GM21447 (cell line): ENCODE results near the gene ERICH3.

ENCODE experiments used
- ATAC-seq: cut with Tn5 transposase; IDR thresholded peaks from one replicate; pipeline ENCODE4 v1.9.1; 2021; ENCODE audit not compliant: unreplicated experiment

ERICH3 gene

DNA sequence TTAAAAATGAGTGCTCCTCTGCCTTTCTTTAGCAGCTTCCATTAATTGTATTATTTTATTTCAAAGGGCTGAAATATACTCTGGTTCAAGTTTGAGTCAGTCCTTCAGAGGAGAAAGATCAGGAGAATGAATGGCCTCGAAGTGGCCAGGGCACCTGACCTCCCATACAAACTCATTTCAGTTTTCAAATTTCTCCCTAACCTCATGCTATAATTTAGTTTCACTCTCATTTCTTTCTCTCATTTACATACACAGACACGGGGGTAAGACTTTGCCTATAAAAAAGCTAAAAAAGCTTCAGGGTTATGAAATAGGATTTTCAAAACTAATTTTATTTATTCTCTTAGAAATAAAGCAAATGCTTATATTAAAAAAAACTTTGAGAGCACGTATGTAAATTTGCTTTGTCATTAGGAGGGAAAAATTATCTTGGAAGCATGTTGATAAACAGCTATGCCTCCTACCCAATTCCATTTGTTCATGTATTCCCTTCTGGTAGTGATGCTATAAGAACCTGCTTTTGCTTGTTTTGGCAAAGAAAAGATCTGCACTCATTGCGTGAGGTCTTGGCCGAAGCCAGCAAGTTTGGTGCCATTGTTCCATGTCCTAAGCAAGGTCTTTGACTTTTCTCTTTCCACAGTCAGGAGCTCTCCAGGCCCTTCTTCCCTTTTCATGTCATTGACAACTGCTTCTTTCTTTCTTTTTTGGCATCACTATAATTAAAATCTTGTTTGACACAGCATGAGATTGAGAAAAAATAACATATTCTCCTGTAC, 80.8 kb downstream of the ERICH3 start:
- no peak for ATAC-seq

- no peak for ATAC-seq
Measured at GRCh38 chr1:74591949-74592348, 81.6 kb downstream of the ERICH3 start.

- ATAC-seq: no peak
Measured at GRCh38 chr1:74590288-74590687, 83.3 kb downstream of the ERICH3 start.

DNA sequence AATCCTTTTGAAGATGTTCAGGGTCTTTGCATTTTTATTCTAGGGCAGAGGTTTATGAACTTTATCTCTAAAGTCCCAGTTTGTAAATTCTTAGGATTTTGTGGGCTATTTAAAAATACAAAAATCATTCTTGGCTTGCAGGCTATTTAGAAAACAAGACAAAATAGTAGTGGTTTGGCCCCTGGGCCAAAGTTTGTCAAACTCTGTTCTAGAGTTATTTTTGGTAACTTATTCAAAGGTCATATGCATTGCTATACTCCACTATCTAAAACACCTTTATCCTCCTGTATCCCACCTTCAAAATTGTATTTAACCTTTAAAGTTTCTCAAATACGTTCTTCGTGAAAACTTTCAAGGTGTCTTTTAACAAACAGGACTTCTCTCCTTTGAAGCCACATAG, 85.7 kb downstream of the ERICH3 start:
- ATAC-seq: no peak

- ATAC-seq: no peak
Measured at GRCh38 chr1:74586253-74586897, 87.2 kb downstream of the ERICH3 start.

- no peak for ATAC-seq
Measured at GRCh38 chr1:74584185-74584584, 89.4 kb downstream of the ERICH3 start.

DNA sequence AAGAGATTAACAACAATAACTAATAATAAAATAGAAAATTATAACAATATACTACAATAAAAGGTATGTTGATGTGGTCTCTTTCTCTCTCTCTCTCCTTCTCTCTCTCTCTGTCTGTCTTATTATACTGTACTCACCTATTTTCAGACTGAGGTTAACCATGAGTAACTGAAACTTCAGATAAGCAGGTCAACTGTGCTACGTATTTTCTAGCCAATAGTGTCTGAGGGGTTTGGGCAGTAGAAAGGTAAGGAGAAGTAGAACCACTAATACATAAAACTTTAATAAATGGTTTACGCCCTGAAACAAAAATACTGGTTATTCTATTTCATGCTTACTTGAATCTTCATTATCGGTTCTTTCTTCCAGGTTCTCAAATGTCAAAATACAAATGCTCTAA, 90.2 kb downstream of the ERICH3 start:
- no peak for ATAC-seq

- ATAC-seq: peak; percentile 98
Measured at GRCh38 chr1:74579425-74579824, 94.2 kb downstream of the ERICH3 start.

DNA sequence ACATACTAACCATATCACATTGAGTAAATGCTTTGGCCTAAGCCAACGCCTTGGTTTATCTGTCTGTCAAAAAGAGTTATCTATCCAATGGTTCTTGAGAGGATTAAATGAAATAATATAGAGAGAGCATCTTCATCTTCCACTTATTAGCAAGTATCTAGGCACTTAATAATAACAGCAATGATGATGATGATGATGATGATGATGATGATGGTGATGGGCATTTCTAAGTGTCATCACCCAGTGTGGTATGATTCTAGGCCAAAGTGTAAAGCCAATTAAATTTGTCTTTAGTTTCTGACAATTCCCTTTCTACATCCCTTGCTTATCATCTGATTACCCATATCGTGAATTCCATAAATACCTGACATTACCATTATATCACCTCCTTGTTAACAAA, 95.5 kb downstream of the ERICH3 start:
- no peak for ATAC-seq

GRCh38 chr1:74571891-74572290, 101.7 kb downstream of the ERICH3 start:
- ATAC-seq: no peak

GRCh38 chr1:74571493-74571800, 102.1 kb downstream of the ERICH3 start:
- ATAC-seq: no peak

GRCh38 chr1:74570797-74571492, 102.6 kb downstream of the ERICH3 start:
- ATAC-seq: no peak

GRCh38 chr1:74549932-74550331, 123.7 kb downstream of the ERICH3 start:
- no peak for ATAC-seq

DNA sequence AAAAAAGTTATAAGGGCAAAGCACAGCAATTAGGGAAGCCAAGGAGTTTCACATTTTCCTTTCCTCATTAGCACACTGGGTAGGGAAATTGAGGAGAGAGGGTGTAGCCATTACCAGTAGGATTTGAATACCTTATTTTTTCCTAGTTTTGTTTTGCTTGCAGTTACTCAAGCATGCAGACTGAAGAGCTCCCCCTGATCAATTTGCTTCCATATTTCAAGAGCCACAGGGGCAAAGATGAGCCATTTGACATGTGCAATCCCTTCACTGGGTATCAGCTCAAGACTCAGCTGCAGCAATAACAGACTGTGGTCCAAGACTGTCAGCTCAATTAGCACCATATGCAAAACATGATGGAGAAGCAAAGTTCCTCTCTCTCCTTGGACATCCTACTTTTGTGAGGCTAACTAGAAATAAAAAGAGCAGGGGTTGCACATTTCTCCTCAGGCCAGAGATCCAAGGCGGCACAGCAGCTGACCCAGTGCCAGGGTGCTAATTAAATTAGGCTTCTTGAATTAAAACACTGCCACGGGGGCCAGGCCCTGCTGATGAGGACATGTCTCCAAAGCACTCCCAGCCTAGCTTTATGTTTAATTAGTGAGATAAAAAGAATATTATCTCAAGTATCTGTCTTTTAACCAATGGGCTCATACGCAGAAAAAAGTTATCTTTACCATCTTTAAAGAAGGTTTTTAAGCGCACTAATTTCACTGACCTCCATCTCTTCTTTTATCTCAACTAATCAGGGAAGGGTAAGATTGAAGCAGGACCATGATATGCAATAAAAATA, 124.4 kb downstream of the ERICH3 start:
- no peak for ATAC-seq

DNA sequence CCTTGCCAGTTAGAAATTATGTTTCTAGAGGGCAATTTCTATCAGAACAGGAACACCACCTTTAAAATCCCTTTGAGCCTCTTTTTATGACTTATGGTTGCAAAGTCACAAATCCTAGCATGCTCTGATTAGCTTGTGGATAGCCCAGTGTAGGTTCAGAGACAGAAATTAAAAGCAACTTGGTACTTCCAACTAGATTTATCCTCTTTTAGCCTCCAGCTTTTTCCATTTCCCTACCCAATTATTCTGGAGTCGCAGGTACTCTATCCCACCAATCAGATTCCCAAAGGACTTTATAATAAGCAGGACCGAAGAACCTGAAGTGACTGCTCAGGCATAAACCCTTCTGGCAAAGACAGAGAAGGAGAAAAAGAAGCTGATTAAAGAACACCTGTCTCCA, 127.8 kb downstream of the ERICH3 start:
- ATAC-seq: no peak

DNA sequence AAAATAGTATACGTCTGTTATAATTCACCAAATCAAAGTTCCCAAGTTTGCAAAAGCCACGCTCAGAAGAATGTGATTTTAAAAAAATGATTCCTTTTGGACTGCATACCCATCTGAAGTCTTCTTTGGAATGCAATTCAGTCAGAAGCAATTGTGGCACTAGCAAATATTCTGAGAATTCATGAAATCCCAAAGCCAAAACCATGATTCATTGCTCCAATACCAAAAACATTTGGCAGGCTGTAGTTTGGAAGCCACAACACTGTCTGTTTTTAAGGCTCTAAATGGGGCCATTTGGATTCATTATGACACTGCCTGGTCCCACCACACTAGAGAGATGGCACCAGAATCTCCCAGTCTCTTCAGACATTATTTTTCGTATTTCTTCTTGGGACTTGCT, 139.4 kb downstream of the ERICH3 start:
- ATAC-seq: no peak

- ATAC-seq: no peak
Measured at GRCh38 chr1:74531796-74532195, 141.8 kb downstream of the ERICH3 start.

- ATAC-seq: no peak
Measured at GRCh38 chr1:74530892-74531291, 142.7 kb downstream of the ERICH3 start.

DNA sequence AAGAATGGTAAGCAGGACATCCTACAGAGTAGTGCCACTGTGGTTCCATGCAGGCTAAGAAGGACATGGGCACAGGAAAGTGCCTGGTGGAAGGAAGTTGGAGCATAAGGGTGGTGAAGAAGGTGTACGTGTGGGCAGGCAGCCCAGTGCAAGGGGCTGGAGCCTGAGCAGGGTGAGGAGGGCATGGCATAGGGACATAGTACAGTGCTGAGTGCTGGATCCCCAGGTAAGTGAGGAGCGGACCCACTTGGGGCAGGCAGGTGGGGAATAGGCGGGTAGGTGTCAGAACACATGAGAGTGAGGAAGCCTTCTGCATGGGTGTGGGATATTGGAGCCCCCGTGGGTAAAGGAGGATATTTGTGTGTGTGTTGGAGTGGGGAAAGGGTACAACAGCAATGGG, 145.5 kb downstream of the ERICH3 start:
- no peak for ATAC-seq

- no peak for ATAC-seq
Measured at GRCh38 chr1:74526708-74527107, 146.9 kb downstream of the ERICH3 start.

DNA sequence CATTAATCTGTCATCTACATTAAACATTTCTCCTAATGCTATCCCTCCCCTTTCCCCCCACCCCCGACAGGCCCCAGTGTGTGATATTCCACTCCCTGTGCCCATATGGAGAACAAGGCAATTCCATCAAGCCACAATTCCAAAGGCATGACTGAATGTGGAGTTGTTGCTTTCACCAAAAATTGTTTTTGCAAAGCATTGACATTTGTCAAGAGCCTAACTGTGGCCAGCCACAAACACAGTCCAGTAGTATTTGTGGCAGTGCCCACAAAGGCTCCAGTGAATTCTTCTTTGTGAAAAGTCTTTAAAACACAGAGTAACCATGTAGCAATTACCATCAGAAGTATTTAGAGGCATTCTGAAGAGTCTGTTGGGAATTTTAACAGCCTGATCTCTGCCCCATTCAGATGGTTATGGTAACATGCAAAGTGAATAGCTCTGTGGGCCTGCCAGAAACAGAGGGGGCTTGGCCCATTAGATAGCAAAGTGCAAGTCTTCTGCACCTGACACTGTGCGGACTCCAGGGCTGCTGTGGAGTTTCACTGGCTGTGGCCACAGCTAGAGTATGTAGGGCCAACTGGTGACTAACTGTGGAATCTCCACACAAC, 149.6 kb downstream of the ERICH3 start:
- no peak for ATAC-seq
